SU-DHL-6 (cell line): ENCODE results near the gene POGLUT3.

Experiments used
- EZH2phosphoT487 ChIP-seq: fragments of 200-600 bp; sonication (generic), shearing (Covaris generic); conservative IDR thresholded peaks from 2 replicates; pipeline ENCODE4 v1.6.1; 2018; ENCODE audit warnings: mild to moderate bottlenecking, antibody characterized with exemption, low read length, moderate library complexity, mixed read lengths
- TF ChIP-seq, protein P1 (sequence below): fragments of 200-600 bp; sonication (generic); IDR thresholded peaks from one replicate; pipeline ENCODE4 v1.5.1; 2017; ENCODE audit warnings: antibody characterized with exemption, mild to moderate bottlenecking, low read length, moderate library complexity; ENCODE audit not compliant: insufficient read depth, poor library complexity, severe bottlenecking

DNA sequence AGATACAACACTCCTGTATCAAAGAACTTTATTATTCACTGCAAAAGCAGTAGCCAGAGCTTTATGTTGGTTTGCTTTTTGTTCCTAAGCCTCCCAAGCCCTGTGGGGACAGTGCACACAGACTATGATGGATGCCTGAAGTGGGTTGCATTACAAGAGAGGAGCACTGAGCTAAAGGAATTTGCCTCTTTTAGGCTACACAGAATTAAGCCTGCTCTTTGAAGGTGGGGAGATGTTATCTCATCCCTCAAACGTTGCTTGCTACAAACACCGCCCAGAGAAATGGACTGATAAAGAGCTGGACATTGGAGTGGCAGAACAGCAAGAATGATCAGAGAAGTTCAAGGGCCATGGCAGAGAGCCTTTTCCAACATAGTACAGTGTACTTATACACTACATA is 2.5 kb upstream of the POGLUT3 start:
- TF ChIP-seq, protein P1, sequence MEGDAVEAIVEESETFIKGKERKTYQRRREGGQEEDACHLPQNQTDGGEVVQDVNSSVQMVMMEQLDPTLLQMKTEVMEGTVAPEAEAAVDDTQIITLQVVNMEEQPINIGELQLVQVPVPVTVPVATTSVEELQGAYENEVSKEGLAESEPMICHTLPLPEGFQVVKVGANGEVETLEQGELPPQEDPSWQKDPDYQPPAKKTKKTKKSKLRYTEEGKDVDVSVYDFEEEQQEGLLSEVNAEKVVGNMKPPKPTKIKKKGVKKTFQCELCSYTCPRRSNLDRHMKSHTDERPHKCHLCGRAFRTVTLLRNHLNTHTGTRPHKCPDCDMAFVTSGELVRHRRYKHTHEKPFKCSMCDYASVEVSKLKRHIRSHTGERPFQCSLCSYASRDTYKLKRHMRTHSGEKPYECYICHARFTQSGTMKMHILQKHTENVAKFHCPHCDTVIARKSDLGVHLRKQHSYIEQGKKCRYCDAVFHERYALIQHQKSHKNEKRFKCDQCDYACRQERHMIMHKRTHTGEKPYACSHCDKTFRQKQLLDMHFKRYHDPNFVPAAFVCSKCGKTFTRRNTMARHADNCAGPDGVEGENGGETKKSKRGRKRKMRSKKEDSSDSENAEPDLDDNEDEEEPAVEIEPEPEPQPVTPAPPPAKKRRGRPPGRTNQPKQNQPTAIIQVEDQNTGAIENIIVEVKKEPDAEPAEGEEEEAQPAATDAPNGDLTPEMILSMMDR, result no peak
- no peak for TF ChIP-seq EZH2phosphoT487
